ENCODE measurements around the gene SCFD2.

DNA sequence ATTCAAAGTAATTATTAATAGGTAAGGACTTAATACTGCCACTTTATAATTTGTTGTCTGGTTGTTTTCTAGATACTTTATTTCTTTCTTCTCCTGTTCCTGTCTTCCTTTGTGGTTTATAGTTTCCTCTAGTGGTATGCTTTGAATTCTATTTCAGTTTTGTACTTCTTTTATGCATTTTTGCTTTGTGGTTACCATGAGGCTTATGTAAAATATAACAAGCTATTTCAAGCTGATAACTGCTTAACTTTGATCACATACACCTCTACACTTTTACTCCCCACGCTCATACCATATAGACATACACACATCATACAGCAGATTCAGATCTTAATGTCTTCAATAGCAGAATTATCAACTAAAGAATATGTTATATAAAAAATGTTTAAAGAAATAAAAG, 192.3 kb downstream of the SCFD2 start:
- TF ChIP-seq, protein P1, sequence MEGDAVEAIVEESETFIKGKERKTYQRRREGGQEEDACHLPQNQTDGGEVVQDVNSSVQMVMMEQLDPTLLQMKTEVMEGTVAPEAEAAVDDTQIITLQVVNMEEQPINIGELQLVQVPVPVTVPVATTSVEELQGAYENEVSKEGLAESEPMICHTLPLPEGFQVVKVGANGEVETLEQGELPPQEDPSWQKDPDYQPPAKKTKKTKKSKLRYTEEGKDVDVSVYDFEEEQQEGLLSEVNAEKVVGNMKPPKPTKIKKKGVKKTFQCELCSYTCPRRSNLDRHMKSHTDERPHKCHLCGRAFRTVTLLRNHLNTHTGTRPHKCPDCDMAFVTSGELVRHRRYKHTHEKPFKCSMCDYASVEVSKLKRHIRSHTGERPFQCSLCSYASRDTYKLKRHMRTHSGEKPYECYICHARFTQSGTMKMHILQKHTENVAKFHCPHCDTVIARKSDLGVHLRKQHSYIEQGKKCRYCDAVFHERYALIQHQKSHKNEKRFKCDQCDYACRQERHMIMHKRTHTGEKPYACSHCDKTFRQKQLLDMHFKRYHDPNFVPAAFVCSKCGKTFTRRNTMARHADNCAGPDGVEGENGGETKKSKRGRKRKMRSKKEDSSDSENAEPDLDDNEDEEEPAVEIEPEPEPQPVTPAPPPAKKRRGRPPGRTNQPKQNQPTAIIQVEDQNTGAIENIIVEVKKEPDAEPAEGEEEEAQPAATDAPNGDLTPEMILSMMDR (conservative IDR thresholded peaks at IDR 0.05): no peak
- TF ChIP-seq EZH2 (IDR thresholded peaks at IDR 0.05; ENCODE audit: low read depth): no peak

Measured in PC-9 (cell line).